ENCODE results near the gene RPH3AL. TPM values are rescaled to one million over a fixed set of nuclear protein-coding genes. Genes with fewer than 3 reads are reported as not detected.

Gene RPH3AL
- total RNA-seq, 4 donors from 2014 or later: 13.0 to 49.2 (median 26.9) TPM

DNA sequence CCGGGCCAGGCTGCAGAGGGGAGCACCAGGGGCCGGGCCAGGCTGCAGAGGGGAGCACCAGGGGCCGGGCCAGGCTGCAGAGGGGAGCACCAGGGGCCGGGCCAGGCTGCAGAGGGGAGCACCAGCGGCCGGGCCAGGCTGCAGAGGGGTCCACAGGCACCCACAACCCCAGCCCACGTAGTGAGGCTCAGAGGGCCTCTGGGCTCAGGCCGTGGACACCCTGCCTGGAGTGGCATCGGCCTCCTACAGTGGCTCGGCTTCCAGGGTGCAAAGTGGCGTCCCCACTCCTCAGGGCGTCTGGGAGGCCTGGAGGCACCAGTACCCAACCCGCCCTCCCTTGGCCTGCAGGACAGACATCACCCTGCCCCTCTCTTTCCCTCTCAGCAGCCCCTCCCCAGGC, 180.7 kb downstream of the RPH3AL start:
- TF ChIP-seq, protein P1, sequence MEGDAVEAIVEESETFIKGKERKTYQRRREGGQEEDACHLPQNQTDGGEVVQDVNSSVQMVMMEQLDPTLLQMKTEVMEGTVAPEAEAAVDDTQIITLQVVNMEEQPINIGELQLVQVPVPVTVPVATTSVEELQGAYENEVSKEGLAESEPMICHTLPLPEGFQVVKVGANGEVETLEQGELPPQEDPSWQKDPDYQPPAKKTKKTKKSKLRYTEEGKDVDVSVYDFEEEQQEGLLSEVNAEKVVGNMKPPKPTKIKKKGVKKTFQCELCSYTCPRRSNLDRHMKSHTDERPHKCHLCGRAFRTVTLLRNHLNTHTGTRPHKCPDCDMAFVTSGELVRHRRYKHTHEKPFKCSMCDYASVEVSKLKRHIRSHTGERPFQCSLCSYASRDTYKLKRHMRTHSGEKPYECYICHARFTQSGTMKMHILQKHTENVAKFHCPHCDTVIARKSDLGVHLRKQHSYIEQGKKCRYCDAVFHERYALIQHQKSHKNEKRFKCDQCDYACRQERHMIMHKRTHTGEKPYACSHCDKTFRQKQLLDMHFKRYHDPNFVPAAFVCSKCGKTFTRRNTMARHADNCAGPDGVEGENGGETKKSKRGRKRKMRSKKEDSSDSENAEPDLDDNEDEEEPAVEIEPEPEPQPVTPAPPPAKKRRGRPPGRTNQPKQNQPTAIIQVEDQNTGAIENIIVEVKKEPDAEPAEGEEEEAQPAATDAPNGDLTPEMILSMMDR (IDR thresholded peaks at IDR 0.05; ENCODE audit: low read depth): no peak

DNA sequence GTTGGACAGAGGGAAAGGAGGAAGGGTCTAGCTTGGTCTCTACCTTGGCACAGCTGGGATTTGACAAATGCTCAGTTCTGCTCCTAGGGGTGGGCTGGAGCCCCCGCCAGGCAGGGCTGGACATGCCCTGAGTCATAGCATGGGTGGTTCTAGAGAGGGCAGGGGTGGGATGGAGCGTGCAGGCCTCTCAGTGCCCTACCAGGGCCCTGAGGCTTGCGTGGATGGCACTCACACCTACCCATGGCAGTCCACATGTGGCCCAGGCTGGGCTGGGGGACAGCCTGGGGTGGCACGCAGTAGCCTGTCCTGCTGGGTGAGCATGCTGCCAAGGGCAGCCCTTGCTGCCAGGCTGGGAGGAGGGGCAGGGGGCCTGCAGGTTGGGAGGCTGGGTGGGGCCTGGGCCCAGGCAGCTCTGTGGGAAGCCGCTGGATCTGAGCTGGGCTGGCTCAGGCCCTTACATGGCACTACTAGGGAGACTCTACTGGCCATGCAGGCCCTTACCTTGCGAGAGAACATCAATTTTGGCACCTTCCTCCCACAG, 182.4 kb downstream of the RPH3AL start:
- TF ChIP-seq, protein P1 (IDR thresholded peaks at IDR 0.05; ENCODE audit: low read depth): no peak

DNA sequence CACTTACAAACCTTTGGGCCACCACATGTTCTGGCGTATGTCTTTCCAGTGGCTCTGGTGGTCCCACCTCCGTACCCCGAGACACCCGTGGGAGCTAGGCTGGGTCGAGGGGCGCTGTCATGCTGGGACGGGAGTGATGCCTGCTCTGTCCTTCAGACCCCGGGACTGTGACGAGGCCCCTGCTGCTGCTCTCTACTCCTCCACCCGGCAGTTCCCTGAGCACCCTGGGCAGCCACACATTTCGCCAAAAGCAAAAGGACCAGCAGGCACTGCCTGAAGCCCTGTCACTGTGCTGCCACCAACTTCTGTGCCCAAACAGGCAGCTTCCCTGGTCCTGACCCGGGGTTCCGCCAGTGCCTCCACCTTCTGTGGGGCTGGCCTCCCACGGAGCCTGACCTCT, 186.7 kb downstream of the RPH3AL start:
- TF ChIP-seq, protein P1 (IDR thresholded peaks at IDR 0.05; ENCODE audit: low read depth): no peak

DNA sequence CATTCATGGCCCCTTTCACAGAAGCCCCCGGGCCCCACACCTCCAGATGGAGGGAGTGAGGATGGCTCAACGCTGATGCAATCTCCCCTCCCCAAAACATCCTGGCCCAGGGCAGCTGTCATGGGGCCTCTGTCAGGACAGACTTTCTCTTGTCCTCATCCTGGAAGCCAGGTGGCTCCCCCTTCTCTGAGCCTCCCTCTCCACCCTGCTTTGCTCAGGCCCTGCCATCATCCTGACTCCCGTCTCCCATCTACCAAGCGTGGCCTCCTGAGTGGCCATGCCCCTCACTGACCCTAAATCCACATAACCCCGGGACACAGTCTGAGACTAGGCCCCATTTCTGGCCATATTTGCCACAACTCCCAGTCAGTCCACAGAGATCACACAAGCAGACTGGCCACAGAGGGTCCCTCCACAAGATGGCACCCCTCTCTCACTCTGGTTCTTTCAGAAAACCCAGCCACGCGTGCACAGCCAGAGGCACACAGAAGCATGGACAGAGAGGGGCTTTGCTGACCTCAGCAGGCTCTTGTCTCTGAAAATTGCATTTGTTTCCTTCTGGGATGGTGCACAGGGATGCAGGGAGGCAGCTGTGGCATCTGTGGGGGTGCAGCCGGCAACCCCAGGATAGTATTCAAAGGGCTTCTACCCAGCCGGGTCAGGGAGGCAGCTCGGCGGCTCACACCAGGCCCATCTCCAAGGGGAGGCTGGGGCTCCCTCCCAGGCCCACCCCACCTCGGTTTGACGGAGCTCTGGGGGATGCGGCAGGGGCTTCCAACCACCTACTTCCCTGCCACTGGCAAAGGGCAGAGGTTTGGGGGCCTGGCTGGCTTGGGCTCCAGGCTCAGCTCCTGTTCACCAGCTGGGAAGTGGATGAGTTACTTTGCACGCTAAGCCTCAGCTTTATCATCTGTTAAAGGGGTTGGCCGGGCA, 188.0 kb downstream of the RPH3AL start:
- TF ChIP-seq, protein P1 (IDR thresholded peaks at IDR 0.05; ENCODE audit: low read depth): no peak

DNA sequence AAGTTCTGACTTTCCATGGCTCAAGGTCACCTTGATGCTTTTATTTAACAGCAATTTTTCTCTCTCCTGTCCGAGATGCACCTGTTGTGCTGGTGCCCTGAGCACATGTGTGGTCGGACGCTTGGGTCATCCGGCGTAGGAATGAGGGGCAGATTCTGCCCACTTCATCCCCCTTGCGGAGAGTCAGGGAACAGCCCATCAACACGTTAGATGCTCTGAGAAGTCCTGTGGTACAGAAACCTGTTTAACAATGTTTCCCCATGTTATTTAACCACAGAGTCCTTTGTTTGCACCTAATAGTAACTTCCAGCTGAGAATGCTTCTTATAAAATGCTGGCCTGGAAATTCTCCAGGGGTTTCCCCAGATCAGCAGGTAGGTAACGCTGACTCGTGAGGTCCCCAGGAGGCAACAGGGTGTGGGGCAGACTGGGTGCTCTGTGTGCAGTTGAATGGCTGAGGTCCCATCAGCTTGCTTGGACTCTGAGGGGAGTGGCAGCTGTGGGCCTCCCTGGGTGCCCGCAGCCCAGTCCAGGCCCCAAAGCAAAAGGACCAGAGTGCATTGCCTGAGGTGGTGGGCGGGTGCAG, 189.0 kb downstream of the RPH3AL start:
- TF ChIP-seq, protein P1 (IDR thresholded peaks at IDR 0.05; ENCODE audit: low read depth): no peak

DNA sequence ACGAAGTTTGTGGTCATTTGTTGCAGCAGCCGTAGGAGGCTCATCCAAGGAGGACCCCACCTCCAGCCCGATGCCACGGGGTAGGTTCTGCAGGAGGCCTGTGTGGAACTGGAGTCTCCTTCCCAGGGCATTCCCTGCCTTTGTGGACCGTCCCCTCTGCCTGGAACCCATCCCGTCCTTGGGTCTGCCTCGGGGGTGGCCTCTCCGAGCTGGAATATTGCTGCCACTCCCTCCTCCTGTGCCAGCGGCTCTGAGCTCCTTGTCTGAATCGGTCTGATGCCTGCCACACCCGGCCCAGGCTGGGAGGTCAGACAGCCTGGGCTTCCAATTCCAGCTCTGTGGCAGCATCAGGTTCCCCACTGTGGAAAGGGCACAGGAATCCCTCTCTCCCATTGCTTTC, 189.9 kb downstream of the RPH3AL start:
- TF ChIP-seq, protein P1 (IDR thresholded peaks at IDR 0.05; ENCODE audit: low read depth): no peak

Other genes with a start within 250 kb of the RPH3AL start
- not detected for gene SCGB1C2, start 215.2 kb downstream of the RPH3AL start, total RNA-seq
- gene DOC2B, start 171.2 kb downstream of the RPH3AL start, total RNA-seq: 10 to 100 TPM in 3 of 4 donors, 1 to 10 TPM in 1; 5.3 to 45.6 (median 20.5) TPM
- 10 to 100 TPM; 18.4 to 32.6 (median 21.3) TPM for gene RFLNB, start 93.1 kb upstream of the RPH3AL start, total RNA-seq